HG03342 (cell line): Measurements from ENCODE around the gene ADAM10.

Experiments
- ATAC-seq: cut with Tn5 transposase; IDR thresholded peaks from one replicate; pipeline ENCODE4 v1.9.1; 2021; ENCODE audit warnings: mild to moderate bottlenecking, moderate library complexity; ENCODE audit not compliant: unreplicated experiment

The ADAM10 gene

DNA sequence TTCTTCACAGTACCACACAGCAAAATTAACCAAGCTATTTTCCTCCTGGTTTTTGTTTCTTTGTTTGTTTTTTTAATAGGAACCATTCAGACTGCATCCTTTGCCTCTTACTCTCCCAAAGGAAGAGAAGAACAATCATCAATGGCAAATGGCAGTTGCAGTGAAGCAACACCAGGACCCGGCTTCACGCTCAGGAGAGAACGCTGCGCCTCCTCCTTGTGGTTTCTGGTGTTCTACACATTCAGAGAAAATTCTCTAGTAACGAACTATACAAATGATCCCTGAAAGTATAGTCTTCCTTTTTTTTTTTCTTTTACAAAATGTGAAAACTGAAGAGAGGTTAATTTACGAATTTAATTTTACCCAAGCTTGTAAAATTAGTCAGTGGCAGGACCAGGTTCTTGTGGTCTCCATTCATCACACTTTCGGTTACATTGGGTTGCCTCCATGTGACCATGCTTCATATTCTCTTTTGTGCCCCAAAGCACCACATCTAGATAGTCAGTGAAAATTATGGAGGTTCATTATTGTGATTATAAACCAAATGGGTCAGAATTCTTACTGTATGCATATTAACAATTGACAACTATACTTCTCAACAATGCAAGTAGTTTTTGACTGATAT is 11.0 kb upstream of the ADAM10 start:
- no peak for ATAC-seq

DNA sequence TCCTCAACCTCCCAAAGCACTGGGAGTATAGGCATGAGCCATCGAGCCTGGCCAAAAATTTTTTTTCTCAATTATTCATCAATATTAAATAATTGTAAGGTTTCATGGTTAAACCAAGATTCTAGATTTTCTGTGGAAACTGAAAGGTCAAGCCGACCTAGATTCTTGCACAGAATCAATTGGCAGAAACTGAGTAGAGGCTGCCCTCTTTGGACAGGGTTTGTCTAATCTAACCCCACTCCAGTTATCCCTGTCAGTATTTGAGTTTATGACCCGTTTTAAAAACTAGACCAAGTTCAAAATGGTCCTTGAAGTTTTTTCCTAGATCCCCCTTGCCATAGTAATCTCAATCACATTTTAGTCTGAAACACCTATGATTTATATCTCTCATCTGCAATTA is 8.6 kb upstream of the ADAM10 start:
- ATAC-seq: no peak

DNA sequence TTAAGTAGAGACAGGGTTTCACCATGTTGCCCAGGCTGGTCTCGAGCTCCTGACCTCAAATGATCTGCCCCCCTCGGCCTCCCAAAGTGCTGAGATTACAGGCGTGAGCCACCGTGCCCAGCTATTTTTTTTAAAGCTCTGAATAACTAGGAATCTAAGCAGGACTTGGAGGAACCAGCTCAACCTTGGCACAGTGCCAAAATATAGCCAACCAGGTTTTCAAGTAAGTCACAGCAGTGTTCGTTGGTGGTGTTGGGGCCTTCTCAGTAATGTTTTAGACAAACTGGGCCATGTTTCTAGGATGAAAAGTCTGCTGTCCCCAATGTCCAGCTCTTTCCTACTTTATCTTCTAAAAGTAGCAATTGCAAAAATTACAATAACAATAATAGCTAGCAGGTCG is 6.4 kb upstream of the ADAM10 start:
- no peak for ATAC-seq

DNA sequence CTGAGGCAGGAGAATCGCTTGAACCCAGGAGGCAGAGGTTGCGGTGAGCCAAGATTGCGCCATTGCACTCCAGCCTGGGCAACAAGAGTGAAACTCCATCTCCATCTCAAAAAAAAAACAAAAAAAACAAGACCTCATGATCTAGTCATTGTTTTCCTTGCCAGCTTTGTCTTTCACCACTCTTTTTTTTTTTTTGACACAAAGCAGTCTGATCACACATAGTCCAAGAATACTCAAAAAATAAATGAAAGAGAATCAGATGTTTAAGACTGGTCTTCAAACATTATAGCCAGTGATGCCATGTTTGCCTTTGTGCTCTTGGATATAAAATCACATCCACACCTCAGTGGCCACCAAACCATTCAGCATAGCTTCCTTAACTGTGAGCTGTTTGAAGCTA is 5.8 kb upstream of the ADAM10 start:
- ATAC-seq: no peak

- no peak for ATAC-seq
Measured at GRCh38 chr15:58752716-58753115, 3.2 kb upstream of the ADAM10 start.

GRCh38 chr15:58748852-58749531 is 515 bp downstream of the ADAM10 start:
- peak; percentile 29 for ATAC-seq

GRCh38 chr15:58748040-58748851 is 1.3 kb downstream of the ADAM10 start:
- ATAC-seq: no peak

GRCh38 chr15:58746174-58746573 is 3.3 kb downstream of the ADAM10 start:
- ATAC-seq: no peak

- ATAC-seq: no peak
Measured at GRCh38 chr15:58742819-58743502, 6.5 kb downstream of the ADAM10 start.

- no peak for ATAC-seq
Measured at GRCh38 chr15:58742022-58742813, 7.3 kb downstream of the ADAM10 start.

GRCh38 chr15:58741032-58741431 is 8.5 kb downstream of the ADAM10 start:
- ATAC-seq: no peak

GRCh38 chr15:58740436-58740835 is 9.1 kb downstream of the ADAM10 start:
- ATAC-seq: no peak

DNA sequence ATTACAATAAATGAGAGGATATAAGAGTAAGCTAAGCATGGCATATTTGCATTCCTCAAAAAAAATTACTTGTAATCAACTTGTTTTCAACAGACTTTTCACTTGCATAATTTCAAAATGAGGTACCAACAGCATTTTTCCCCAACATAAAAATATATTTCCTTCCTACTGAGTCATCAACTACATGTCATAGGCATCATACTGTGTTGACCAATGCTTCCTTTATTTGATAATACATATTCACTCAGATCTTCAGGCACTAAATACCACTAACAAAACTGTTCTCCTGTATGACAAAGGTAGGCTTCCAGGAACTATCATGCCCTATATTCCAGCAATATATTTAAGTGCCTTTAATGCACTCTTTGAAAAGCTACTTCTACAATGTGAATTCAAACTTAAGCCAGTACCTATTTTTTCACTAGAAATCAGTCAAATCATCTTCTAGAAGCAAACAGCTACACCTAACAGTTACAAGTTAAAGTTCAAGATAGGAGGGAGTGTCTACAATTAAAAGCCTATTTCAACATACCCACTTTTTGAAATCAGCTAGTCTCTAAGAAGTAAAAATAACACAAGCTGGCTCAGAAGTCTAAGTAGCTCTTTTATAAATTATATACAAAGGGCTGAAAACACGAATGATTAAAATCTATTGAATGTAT is 11.3 kb downstream of the ADAM10 start:
- ATAC-seq: no peak

DNA sequence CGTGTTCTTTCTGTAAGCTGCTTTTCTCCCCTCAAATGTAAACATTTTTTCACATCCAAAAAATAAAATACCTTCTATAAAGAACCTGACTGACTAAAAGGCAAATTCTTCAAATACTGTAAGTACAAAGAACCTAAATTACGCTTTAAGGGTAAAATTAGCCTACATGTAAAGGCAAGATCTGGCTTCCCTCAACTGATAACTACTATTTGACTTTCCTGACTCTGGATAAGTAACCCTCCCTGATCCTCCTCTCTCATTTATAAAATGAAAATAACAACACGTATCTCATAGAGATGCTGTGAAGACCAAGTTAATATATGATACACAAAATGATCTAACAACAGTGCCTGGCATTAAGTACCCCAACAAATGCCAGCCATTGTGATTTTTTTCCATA is 12.2 kb downstream of the ADAM10 start:
- no peak for ATAC-seq

- no peak for ATAC-seq
Measured at GRCh38 chr15:58736018-58736643, 13.4 kb downstream of the ADAM10 start.

GRCh38 chr15:58734859-58735258 is 14.6 kb downstream of the ADAM10 start:
- no peak for ATAC-seq

DNA sequence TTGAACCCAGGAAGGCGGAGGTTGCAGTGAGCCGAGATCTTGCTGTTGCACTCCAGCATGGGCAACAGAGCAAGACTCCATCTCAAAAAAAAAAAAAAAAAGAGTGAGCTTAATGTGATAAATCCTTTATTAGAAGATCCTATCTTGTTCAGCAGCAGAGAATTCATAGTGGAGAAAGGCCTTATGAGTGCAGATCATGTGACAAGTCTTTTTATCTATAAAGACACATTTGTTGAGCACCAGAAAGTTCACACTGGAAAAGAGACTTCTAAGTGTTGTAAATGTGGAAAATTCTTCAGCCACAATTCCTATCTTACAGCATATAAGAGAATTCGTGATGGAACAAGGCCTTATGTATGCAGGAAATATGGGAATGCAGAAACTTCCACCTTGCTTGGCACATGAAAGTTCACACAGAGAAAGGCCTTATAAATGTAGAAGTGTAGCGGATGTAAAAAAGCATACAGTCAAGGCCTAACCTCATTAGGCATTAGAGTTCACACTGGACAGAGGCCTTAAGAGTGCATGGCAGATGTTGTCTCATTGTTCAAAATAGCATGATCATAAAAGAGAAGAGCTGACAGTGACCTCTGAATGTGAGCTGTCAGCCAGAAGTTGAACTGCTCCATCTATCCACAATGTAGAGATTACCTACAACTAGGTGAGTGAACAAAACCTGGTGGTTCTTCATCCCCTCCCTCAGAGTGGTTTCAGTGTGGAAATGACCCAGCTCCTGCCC is 16.7 kb downstream of the ADAM10 start:
- ATAC-seq: no peak

DNA sequence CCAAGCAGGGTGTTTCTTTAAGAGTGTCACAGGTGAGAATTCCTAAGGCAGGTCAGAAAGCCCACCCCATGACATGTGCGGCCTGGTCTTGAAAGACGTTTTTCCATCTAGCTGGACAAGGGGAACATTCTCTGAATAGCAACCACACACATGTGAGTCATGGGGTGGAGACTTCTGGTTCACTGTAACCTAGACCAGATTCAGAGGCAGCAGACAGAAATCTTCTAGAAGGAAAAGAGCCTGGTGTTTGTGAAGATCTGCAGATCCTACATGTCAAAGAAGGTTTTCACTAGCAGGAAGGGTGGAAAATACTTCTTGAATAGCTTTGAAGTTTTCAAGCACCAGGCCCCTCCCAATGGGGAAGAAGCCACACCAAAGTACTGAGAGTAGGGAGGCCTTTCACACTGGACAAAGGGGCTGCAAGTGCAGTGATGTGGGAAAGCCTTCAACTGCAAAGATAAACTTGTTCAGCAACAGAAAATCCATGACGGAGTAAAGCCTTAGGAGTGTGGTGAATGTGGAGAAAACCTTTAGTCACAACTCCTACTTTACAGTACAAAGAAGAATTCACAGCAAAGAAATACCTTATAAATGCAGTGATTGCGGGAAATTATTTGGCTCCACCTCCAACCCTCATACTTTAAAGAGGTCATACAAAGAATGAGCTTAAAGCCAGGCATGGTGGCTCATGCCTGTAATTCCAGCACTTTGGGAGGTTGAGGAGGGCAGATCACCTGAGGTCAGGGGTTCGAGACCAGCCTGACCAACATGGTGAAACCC is 17.6 kb downstream of the ADAM10 start:
- no peak for ATAC-seq
